HG03565 (cell line): Measurements from ENCODE around the gene TRAPPC11.

Source experiments
- ATAC-seq: cut with Tn5 transposase; IDR thresholded peaks from one replicate; pipeline ENCODE4 v1.9.1; 2021; ENCODE audit warnings: mild to moderate bottlenecking, moderate library complexity; ENCODE audit not compliant: unreplicated experiment

TRAPPC11 gene

GRCh38 chr4:183636923-183637322, 22.2 kb upstream of the TRAPPC11 start:
- ATAC-seq = no peak

- ATAC-seq = no peak
These were observed 21.6 kb upstream of the TRAPPC11 start for GRCh38 chr4:183637461-183637860.

GRCh38 chr4:183638436-183638835, 20.7 kb upstream of the TRAPPC11 start:
- no peak for ATAC-seq

- no peak for ATAC-seq
These were observed 19.8 kb upstream of the TRAPPC11 start for GRCh38 chr4:183639291-183639690.

GRCh38 chr4:183645326-183645725, 13.8 kb upstream of the TRAPPC11 start:
- ATAC-seq = no peak

- no peak for ATAC-seq
These were observed 1.5 kb upstream of the TRAPPC11 start for GRCh38 chr4:183657564-183657963.

- ATAC-seq = peak; percentile 27
These were observed 598 bp upstream of the TRAPPC11 start for GRCh38 chr4:183658362-183659028.

- ATAC-seq = no peak
These were observed 764 bp downstream of the TRAPPC11 start for GRCh38 chr4:183659872-183660242.

GRCh38 chr4:183666088-183666487, 7.0 kb downstream of the TRAPPC11 start:
- no peak for ATAC-seq

- no peak for ATAC-seq
These were observed 11.2 kb downstream of the TRAPPC11 start for GRCh38 chr4:183670251-183670650.

- ATAC-seq = no peak
These were observed 12.0 kb downstream of the TRAPPC11 start for GRCh38 chr4:183670960-183671555.

GRCh38 chr4:183674153-183674552, 15.1 kb downstream of the TRAPPC11 start:
- no peak for ATAC-seq

GRCh38 chr4:183675625-183676024, 16.5 kb downstream of the TRAPPC11 start:
- no peak for ATAC-seq

- no peak for ATAC-seq
These were observed 22.0 kb downstream of the TRAPPC11 start for GRCh38 chr4:183681119-183681518.

GRCh38 chr4:183686461-183686860, 27.4 kb downstream of the TRAPPC11 start:
- ATAC-seq = no peak

GRCh38 chr4:183688216-183688615, 29.1 kb downstream of the TRAPPC11 start:
- ATAC-seq = no peak

GRCh38 chr4:183691006-183691405, 31.9 kb downstream of the TRAPPC11 start:
- ATAC-seq = no peak

- ATAC-seq = no peak
These were observed 32.8 kb downstream of the TRAPPC11 start for GRCh38 chr4:183691897-183692296.

GRCh38 chr4:183698909-183699308, 39.8 kb downstream of the TRAPPC11 start:
- no peak for ATAC-seq

GRCh38 chr4:183700407-183700806, 41.3 kb downstream of the TRAPPC11 start:
- no peak for ATAC-seq

- no peak for ATAC-seq
These were observed 43.4 kb downstream of the TRAPPC11 start for GRCh38 chr4:183702492-183702891.

- no peak for ATAC-seq
These were observed 55.5 kb downstream of the TRAPPC11 start for GRCh38 chr4:183714626-183715025.

- ATAC-seq = no peak
These were observed 57.2 kb downstream of the TRAPPC11 start for GRCh38 chr4:183716302-183716701.
